SK-N-SH (cell line): ENCODE measurements around the gene BMP2K. TPM values are rescaled to one million over a fixed set of nuclear protein-coding genes. Genes with fewer than 3 reads are reported as not detected.
"Not testable (repeated sequence)": the region's sequence is repeated elsewhere in the genome, so short reads cannot be mapped to it uniquely, and the experiment has no call there.

Experiments
- CTCF ChIA-PET: fragments of 300-600, 350-600 bp; formaldehyde crosslinking; extraction: SDS; loops from one replicate; lab custom pipeline; 2021; lab: Yijun Ruan, JAX
- POLR2A ChIA-PET: fragments of 350-600 bp; sonication (Branson Sonifier 250); formaldehyde crosslinking; extraction: SDS; loops from one replicate; lab custom pipeline; 2020; ENCODE audit warnings: antibody characterized with exemption, inconsistent platforms; lab: Yijun Ruan, JAX
- DNase-seq: peaks from one replicate; pipeline ENCODE4 v3.0.0; 2012
- H2AFZ ChIP-seq: fragments of 200-600 bp; sonication (generic); 2 replicates; pipeline ENCODE4 v1.8.1; 2016; ENCODE audit warnings: antibody characterized with exemption, mild to moderate bottlenecking, low read depth
- H3F3A ChIP-seq: fragments of 200-600 bp; sonication (generic); replicated peaks from 2 replicates; pipeline ENCODE3; 2016; ENCODE audit warnings: antibody characterized with exemption, mild to moderate bottlenecking; ENCODE audit not compliant: insufficient read depth
- H3K27ac ChIP-seq, 2 experiments: fragments of 200-500 bp in 1 of 2; fragments of 200-600 bp in 1 of 2; sonication (Bioruptor generic) in 1 of 2; sonication (generic), shearing (Covaris generic) in 1 of 2; 2 replicates each; pipeline versions ENCODE4 v1.5.1 to v1.6.1; 2014 to 2016; ENCODE audit warnings: low read depth in 2 of 2, inconsistent platforms in 1 of 2, low read length in 1 of 2, mild to moderate bottlenecking in 1 of 2, mixed read lengths in 1 of 2
- H3K27me3 ChIP-seq: fragments of 200-600 bp; sonication (generic), shearing (Covaris generic); 2 replicates; pipeline ENCODE4 v1.6.1; 2016; ENCODE audit warnings: mixed run types; ENCODE audit not compliant: insufficient read depth
- H3K36me3 ChIP-seq, 2 experiments: fragments of 200-500 bp in 1 of 2; fragments of 200-600 bp in 1 of 2; sonication (Bioruptor generic) in 1 of 2; sonication (generic) in 1 of 2; replicated peaks in 1 of 2; 2 replicates each; pipeline versions ENCODE3 to v1.5.1; 2014 to 2016; ENCODE audit warnings: low read length in 1 of 2, mild to moderate bottlenecking in 1 of 2; ENCODE audit not compliant: insufficient read depth in 2 of 2, control insufficient read depth in 1 of 2
- H3K4me1 ChIP-seq, 2 experiments: fragments of 200-500 bp in 1 of 2; fragments of 200-600 bp in 1 of 2; sonication (Bioruptor generic) in 1 of 2; sonication (generic), shearing (Covaris generic) in 1 of 2; 2 replicates each; pipeline versions ENCODE4 v1.5.1 to v1.6.1; 2014 to 2016; ENCODE audit warnings: low read depth in 1 of 2, low read length in 1 of 2, mixed run types in 1 of 2; ENCODE audit not compliant: insufficient read depth in 2 of 2, control insufficient read depth in 1 of 2
- H3K4me2 ChIP-seq: fragments of 200-600 bp; sonication (generic), shearing (Covaris generic); 2 replicates; pipeline ENCODE4 v1.6.1; 2017; ENCODE audit warnings: mixed run types
- H3K4me3 ChIP-seq, 2 experiments: fragments of 200-500 bp in 1 of 2; fragments of 200-600 bp in 1 of 2; sonication (Bioruptor generic) in 1 of 2; sonication (generic), shearing (Covaris generic) in 1 of 2; 2 replicates each; pipeline versions ENCODE4 v1.5.1 to v1.8.1; 2014 to 2016; ENCODE audit warnings: low read depth in 2 of 2, inconsistent platforms in 1 of 2, low read length in 1 of 2, mild to moderate bottlenecking in 1 of 2, mixed read lengths in 1 of 2, moderate library complexity in 1 of 2
- H3K79me2 ChIP-seq: fragments of 200-600 bp; sonication (generic); 2 replicates; pipeline ENCODE4 v1.8.1; 2017; ENCODE audit warnings: mild to moderate bottlenecking; ENCODE audit not compliant: insufficient read depth
- H3K9ac ChIP-seq: fragments of 200-600 bp; sonication (generic); 2 replicates; pipeline ENCODE4 v1.6.1; 2017; ENCODE audit warnings: mixed run types
- H3K9me2 ChIP-seq: fragments of 200-600 bp; sonication (generic); 2 replicates; pipeline ENCODE4 v1.6.1; 2017; ENCODE audit warnings: mixed run types
- H3K9me3 ChIP-seq: fragments of 200-600 bp; sonication (generic); 2 replicates; pipeline ENCODE4 v1.6.1; 2017; ENCODE audit warnings: mixed run types, mild to moderate bottlenecking, moderate library complexity
- H4K20me1 ChIP-seq: fragments of 200-600 bp; sonication (generic); 2 replicates; pipeline ENCODE4 v1.6.1; 2017; ENCODE audit warnings: mild to moderate bottlenecking, mixed run types; ENCODE audit not compliant: insufficient read depth
- CTCF ChIP-seq: fragments of 200-600 bp; sonication (generic); IDR thresholded peaks from 2 replicates; pipeline ENCODE4 v1.6.1; 2017; ENCODE audit warnings: antibody characterized with exemption, mild to moderate bottlenecking, moderate library complexity
- ELF1 ChIP-seq: IDR thresholded peaks from 2 replicates; pipeline ENCODE4 v1.4.0; 2012
- FOXJ3 ChIP-seq: sonication (generic); formaldehyde crosslinking; IDR thresholded peaks from 2 replicates; pipeline ENCODE4 v1.5.1; 2020; ENCODE audit warnings: mild to moderate bottlenecking, missing genetic modification reagents
- GABPA ChIP-seq: IDR thresholded peaks from 2 replicates; pipeline ENCODE4 v1.4.0; 2012; ENCODE audit warnings: low read depth, mild to moderate bottlenecking
- MEF2A ChIP-seq: IDR thresholded peaks from 2 replicates; pipeline ENCODE4 v1.4.0; 2012; ENCODE audit warnings: low read depth, borderline replicate concordance
- NRF1 ChIP-seq: IDR thresholded peaks from 2 replicates; pipeline ENCODE4 v1.6.1; 2012; ENCODE audit warnings: low read depth, mild to moderate bottlenecking, low read length
- RAD21 ChIP-seq: IDR thresholded peaks from 2 replicates; pipeline ENCODE4 v1.6.1; 2012; ENCODE audit warnings: mild to moderate bottlenecking, low read length
- SMC3 ChIP-seq: IDR thresholded peaks from 2 replicates; pipeline ENCODE4 v1.6.1; 2012; ENCODE audit warnings: low read depth, low read length, improper control_type of control experiment
- WGBS: methylation state at CpG from one replicate; pipeline ENCODE4 v1.1.6; 2017; ENCODE audit warnings: low lambda C conversion rate; 5-methylcytosine and 5-hydroxymethylcytosine counted together
- polyA plus RNA-seq, 3 experiments: library from polyadenylated mRNA; depleted of rRNA; stranded (reverse); fragments of >200 nt; gene quantifications; 2 replicates each; pipeline ENCODE4 v1.2.3, GENCODE V29; 2012
- TF ChIP-seq, protein P1 (sequence below): IDR thresholded peaks from 2 replicates; pipeline ENCODE4 v1.6.1; 2012; ENCODE audit warnings: mild to moderate bottlenecking, low read depth, low read length, moderate library complexity

The BMP2K gene
- polyA plus RNA-seq, 1 of the 3 experiments (the other 2 are of a cell fraction) = 7.2 TPM

- Histone ChIP-seq H3K9me3 (no peaks in the 10 kb centered on the region), H3K9me2 (no peaks in the 10 kb centered on the region), H3K4me3 (no peak overlapping the region; a peak in 1 of 4 replicates), H3K27me3 (no peaks in the 10 kb centered on the region), H3K27ac (no peak overlapping the region), H3K4me1 (no peaks in the 10 kb centered on the region; a peak in 1 of 4 replicates), H2AFZ (no peak overlapping the region)
- DNase-seq = peak; percentile 34
- CTCF ChIA-PET = interaction anchor here (0.6 to 6.3 kb wide), 18 partner anchors 10 to 546 kb away, joined by 3 to 80 read pairs (median 3); no protein-coding TSS in a partner anchor
- whole genome bisulfite sequencing = 34% methylated on average over 3 of the region's 3 CpGs
- TF ChIP-seq RAD21 (peak; percentile 94), CTCF (peak; percentile 91), MEF2A (no peak), SMC3 (peak; percentile 80)
- TF ChIP-seq, protein P1, sequence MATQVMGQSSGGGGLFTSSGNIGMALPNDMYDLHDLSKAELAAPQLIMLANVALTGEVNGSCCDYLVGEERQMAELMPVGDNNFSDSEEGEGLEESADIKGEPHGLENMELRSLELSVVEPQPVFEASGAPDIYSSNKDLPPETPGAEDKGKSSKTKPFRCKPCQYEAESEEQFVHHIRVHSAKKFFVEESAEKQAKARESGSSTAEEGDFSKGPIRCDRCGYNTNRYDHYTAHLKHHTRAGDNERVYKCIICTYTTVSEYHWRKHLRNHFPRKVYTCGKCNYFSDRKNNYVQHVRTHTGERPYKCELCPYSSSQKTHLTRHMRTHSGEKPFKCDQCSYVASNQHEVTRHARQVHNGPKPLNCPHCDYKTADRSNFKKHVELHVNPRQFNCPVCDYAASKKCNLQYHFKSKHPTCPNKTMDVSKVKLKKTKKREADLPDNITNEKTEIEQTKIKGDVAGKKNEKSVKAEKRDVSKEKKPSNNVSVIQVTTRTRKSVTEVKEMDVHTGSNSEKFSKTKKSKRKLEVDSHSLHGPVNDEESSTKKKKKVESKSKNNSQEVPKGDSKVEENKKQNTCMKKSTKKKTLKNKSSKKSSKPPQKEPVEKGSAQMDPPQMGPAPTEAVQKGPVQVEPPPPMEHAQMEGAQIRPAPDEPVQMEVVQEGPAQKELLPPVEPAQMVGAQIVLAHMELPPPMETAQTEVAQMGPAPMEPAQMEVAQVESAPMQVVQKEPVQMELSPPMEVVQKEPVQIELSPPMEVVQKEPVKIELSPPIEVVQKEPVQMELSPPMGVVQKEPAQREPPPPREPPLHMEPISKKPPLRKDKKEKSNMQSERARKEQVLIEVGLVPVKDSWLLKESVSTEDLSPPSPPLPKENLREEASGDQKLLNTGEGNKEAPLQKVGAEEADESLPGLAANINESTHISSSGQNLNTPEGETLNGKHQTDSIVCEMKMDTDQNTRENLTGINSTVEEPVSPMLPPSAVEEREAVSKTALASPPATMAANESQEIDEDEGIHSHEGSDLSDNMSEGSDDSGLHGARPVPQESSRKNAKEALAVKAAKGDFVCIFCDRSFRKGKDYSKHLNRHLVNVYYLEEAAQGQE = no peak
- TF ChIP-seq, all 33 proteins: peak for 3
- Histone ChIP-seq H3K4me2 (no peak overlapping the region), H3K79me2 (no peaks in the 10 kb centered on the region), H4K20me1 (no peaks in the 10 kb centered on the region), H3F3A (peaks cover 8% of the 10 kb centered on the region), H3K36me3 (peaks cover 23 to 38% of the 10 kb centered on the region in 2 experiments), H3K9ac (no peak overlapping the region)
- POLR2A ChIA-PET = no interaction called here
Observed at GRCh38 chr4:78864405-78865024, 88.4 kb downstream of the BMP2K start.

DNA sequence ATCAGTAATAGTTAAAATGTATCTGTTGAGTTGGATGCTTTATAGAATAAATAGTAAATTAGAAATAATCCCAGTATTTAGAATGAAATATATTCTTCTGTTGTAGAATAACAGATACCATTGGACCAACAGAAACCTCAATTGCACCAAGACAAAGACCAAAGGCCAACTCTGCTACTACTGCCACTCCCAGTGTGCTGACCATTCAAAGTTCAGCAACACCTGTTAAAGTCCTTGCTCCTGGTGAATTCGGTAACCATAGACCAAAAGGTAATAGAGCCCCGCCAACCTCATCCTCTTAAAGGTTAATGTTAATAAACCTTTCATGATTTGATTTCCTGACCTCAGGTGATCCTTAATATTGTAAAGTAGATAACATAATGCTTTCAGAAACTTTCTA lies 89.3 kb downstream of the BMP2K start:
- no peaks in the 10 kb centered on the region for H3K9me3 ChIP-seq
- CTCF ChIA-PET = interaction anchor here (3.3 to 6.3 kb wide), 2 partner anchors 12 to 255 kb away, joined by 41 to 80 read pairs; no protein-coding TSS in a partner anchor
- WGBS = 94% methylated on average over 2 of the region's 2 CpGs
- H3K79me2 ChIP-seq = no peaks in the 10 kb centered on the region
- no peak overlapping the region for H3K4me2 ChIP-seq
- no peak overlapping the region for H2AFZ ChIP-seq
- H4K20me1 ChIP-seq = no peaks in the 10 kb centered on the region
- TF ChIP-seq NRF1 = no peak
- no peak for TF ChIP-seq ELF1
- no peak for TF ChIP-seq FOXJ3 (CRISPR knock-in tag)
- TF ChIP-seq SMC3 = no peak
- TF ChIP-seq GABPA = no peak
- no peaks in the 10 kb centered on the region for H3K27me3 ChIP-seq
- no peaks in the 10 kb centered on the region for H3K9me2 ChIP-seq
- H3K9ac ChIP-seq = no peak overlapping the region
- H3K4me1 ChIP-seq = no peaks in the 10 kb centered on the region
- no peak overlapping the region for H3K27ac ChIP-seq
- DNase-seq = no peak
- POLR2A ChIA-PET = no interaction called here
- no peak overlapping the region for H3K4me3 ChIP-seq
- peaks cover 18 to 37% of the 10 kb centered on the region in 2 experiments for H3K36me3 ChIP-seq
- peaks cover 8% of the 10 kb centered on the region for H3F3A ChIP-seq

DNA sequence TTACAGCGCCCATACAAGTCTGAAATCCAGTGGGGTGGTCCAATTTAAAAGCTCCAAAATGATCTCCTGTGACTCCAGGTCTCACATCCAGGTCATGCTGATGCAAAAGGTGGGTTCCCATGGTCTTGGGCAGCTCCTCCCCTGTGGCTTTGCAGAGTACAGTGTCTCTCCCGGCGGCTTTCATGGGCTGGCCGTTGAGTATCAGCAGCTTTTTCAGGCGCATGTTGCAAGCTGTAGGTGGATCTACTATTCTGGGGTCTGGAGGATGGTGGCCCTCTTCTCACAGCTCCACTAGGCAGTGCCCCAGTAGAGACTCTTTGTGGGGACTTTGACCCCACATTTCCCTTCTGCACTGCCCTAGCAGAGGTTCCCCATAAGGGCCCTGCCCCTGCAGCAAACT lies 92.6 kb downstream of the BMP2K start:
- H3K4me2 ChIP-seq, H3K9me3 ChIP-seq, DNase-seq, POLR2A ChIA-PET, H3K27me3 ChIP-seq, H3K27ac ChIP-seq, H3K79me2 ChIP-seq, H3F3A ChIP-seq, H3K9me2 ChIP-seq, H3K4me1 ChIP-seq, H3K9ac ChIP-seq, H2AFZ ChIP-seq, H4K20me1 ChIP-seq, H3K4me3 ChIP-seq: not testable (repeated sequence)
- peaks cover 35 to 47% of the 10 kb centered on the region in 2 experiments for H3K36me3 ChIP-seq
- WGBS = 96% methylated on average over 4 of the region's 5 CpGs
- CTCF ChIA-PET = interaction anchor here (0.6 to 0.7 kb wide), 2 partner anchors 36 to 350 kb away, joined by 3 read pairs; no protein-coding TSS in a partner anchor
